Activated CD8-positive, alpha-beta memory T cell treated with anti-CD3 and anti-CD28 coated beads, Interleukin-2, amount 50 U/mL, for 1 hour (primary cell): Measurements from ENCODE around the gene TIMM23.

Source experiments
- DNase-seq: peaks from one replicate; pipeline ENCODE4 v3.0.0-alpha.2; 2020; ENCODE audit errors: extremely low read depth

Gene TIMM23

GRCh38 chr10:46052791-46053375 is 80.6 kb downstream of the TIMM23 start:
- no peak for DNase-seq
